H9 (cell line): ENCODE data around the gene PLXNC1. TPM values are rescaled to one million over a fixed set of nuclear protein-coding genes. Genes with fewer than 3 reads are reported as not detected.

Experiments
- DNase-seq: peaks from one replicate; pipeline ENCODE4 v3.0.0-alpha.2; 2017
- H2AFZ ChIP-seq: one replicate; pipeline ENCODE4 v1.6.1; 2013; ENCODE audit warnings: mild to moderate bottlenecking, low read length, control low read depth, moderate library complexity
- H2AK5ac ChIP-seq: 2 replicates; pipeline ENCODE4 v1.6.1; 2013; ENCODE audit warnings: low read length, control low read depth, mixed read lengths; ENCODE audit not compliant: insufficient read length
- H2BK120ac ChIP-seq: one replicate; pipeline ENCODE4 v1.6.1; 2013; ENCODE audit warnings: low read depth, mild to moderate bottlenecking, low read length, control low read depth, inconsistent platforms; ENCODE audit not compliant: poor library complexity, severe bottlenecking
- H2BK12ac ChIP-seq: 2 replicates; pipeline ENCODE4 v1.6.1; 2013; ENCODE audit warnings: low read length, control low read depth, mixed read lengths, low read depth; ENCODE audit not compliant: insufficient read length
- H2BK15ac ChIP-seq: 2 replicates; pipeline ENCODE4 v1.6.1; 2013; ENCODE audit warnings: low read depth, low read length, control low read depth
- H2BK20ac ChIP-seq: one replicate; pipeline ENCODE4 v1.6.1; 2013; ENCODE audit warnings: low read depth, mild to moderate bottlenecking, low read length, control low read depth, inconsistent platforms; ENCODE audit not compliant: poor library complexity, severe bottlenecking
- H2BK5ac ChIP-seq: 2 replicates; pipeline ENCODE4 v1.6.1; 2013; ENCODE audit warnings: low read length, control low read depth, mixed read lengths; ENCODE audit not compliant: insufficient read length
- H3K14ac ChIP-seq: 2 replicates; pipeline ENCODE4 v1.6.1; 2013; ENCODE audit warnings: low read length, control low read depth; ENCODE audit not compliant: insufficient read depth
- H3K18ac ChIP-seq: 2 replicates; pipeline ENCODE4 v1.6.1; 2013; ENCODE audit warnings: low read depth, mild to moderate bottlenecking, mixed read lengths, low read length, control low read depth; ENCODE audit not compliant: insufficient read length
- H3K23ac ChIP-seq: 2 replicates; pipeline ENCODE4 v1.6.1; 2013; ENCODE audit warnings: low read length, control low read depth, mixed read lengths, low read depth; ENCODE audit not compliant: insufficient read length
- H3K23me2 ChIP-seq: 2 replicates; pipeline ENCODE4 v1.6.1; 2013; ENCODE audit warnings: low read depth, mild to moderate bottlenecking, mixed read lengths, low read length, control low read depth; ENCODE audit not compliant: insufficient read length, poor library complexity, severe bottlenecking
- H3K27ac ChIP-seq: 2 replicates; pipeline ENCODE4 v1.5.1; 2013; ENCODE audit warnings: low read length, control low read depth, mixed read lengths, low read depth; ENCODE audit not compliant: insufficient read length
- H3K27me3 ChIP-seq: 2 replicates; pipeline ENCODE4 v1.6.1; 2013; ENCODE audit warnings: low read length, control low read depth, inconsistent platforms; ENCODE audit not compliant: insufficient read depth
- H3K4ac ChIP-seq: 2 replicates; pipeline ENCODE4 v1.6.1; 2013; ENCODE audit warnings: low read depth, mild to moderate bottlenecking, control low read depth, inconsistent platforms, low read length, moderate library complexity
- H3K4me1 ChIP-seq: 2 replicates; pipeline ENCODE4 v1.6.1; 2013; ENCODE audit warnings: low read length, control low read depth, inconsistent platforms; ENCODE audit not compliant: insufficient read depth
- H3K4me2 ChIP-seq: 2 replicates; pipeline ENCODE4 v1.6.1; 2013; ENCODE audit warnings: low read length, control low read depth, mixed read lengths; ENCODE audit not compliant: insufficient read length, insufficient read depth
- H3K56ac ChIP-seq: 2 replicates; pipeline ENCODE4 v1.6.1; 2013; ENCODE audit warnings: low read depth, mild to moderate bottlenecking, mixed read lengths, low read length, control low read depth; ENCODE audit not compliant: insufficient read length
- H3K79me1 ChIP-seq: 2 replicates; pipeline ENCODE4 v1.6.1; 2013; ENCODE audit warnings: low read depth, mild to moderate bottlenecking, moderate library complexity, low read length, control low read depth, inconsistent platforms; ENCODE audit not compliant: insufficient read depth, poor library complexity, severe bottlenecking
- H3K79me2 ChIP-seq: 2 replicates; pipeline ENCODE4 v1.6.1; 2013; ENCODE audit warnings: low read length, control low read depth, inconsistent platforms; ENCODE audit not compliant: insufficient read depth
- H3K9ac ChIP-seq: 2 replicates; pipeline ENCODE4 v1.6.1; 2013; ENCODE audit warnings: low read length, control low read depth, mixed read lengths; ENCODE audit not compliant: insufficient read length; ENCODE audit errors: extremely low read depth
- H3K9me3 ChIP-seq: one replicate; pipeline ENCODE4 v1.6.1; 2013; ENCODE audit warnings: low read depth, low read length, inconsistent platforms; ENCODE audit not compliant: control insufficient read depth
- H3T11ph ChIP-seq: one replicate; pipeline ENCODE4 v1.6.1; 2013; ENCODE audit warnings: mild to moderate bottlenecking, low read length, control low read depth, inconsistent platforms
- H4K20me1 ChIP-seq: one replicate; pipeline ENCODE4 v1.6.1; 2013; ENCODE audit not compliant: control insufficient read depth, insufficient read length, insufficient read depth
- H4K5ac ChIP-seq: 2 replicates; pipeline ENCODE4 v1.6.1; 2013; ENCODE audit warnings: low read depth, mild to moderate bottlenecking, mixed read lengths, low read length, control low read depth; ENCODE audit not compliant: insufficient read length
- H4K8ac ChIP-seq: replicated peaks from 2 replicates; pipeline ENCODE4 v1.6.1; 2013; ENCODE audit warnings: low read length, control low read depth, mixed read lengths, low read depth; ENCODE audit not compliant: insufficient read length
- H4K91ac ChIP-seq: 2 replicates; pipeline ENCODE4 v1.6.1; 2013; ENCODE audit warnings: low read depth, mild to moderate bottlenecking, moderate library complexity, mixed read lengths, low read length, control low read depth; ENCODE audit not compliant: insufficient read length
- H3K27ac Mint-ChIP-seq, 3 experiments: 2 replicates in 2 of 3; 3 replicates in 1 of 3; pipeline ENCODE4 v1.8.0; 2020 to 2021; ENCODE audit warnings: mixed read lengths in 3 of 3, mild to moderate bottlenecking in 1 of 3, moderate library complexity in 1 of 3
- H3K27me3 Mint-ChIP-seq: 2 replicates; pipeline ENCODE4 v1.8.0; 2021; ENCODE audit warnings: low read depth, mild to moderate bottlenecking, moderate library complexity, mixed read lengths
- H3K36me3 Mint-ChIP-seq, 3 experiments: 2 replicates in 2 of 3; 3 replicates in 1 of 3; pipeline ENCODE4 v1.8.0; 2020 to 2021; ENCODE audit warnings: low read depth in 3 of 3, mixed read lengths in 3 of 3; ENCODE audit not compliant: insufficient read depth in 1 of 3
- H3K4me1 Mint-ChIP-seq, 2 experiments: 2 replicates each; pipeline ENCODE4 v1.8.0; 2020; ENCODE audit warnings: mixed read lengths in 2 of 2
- H3K4me3 Mint-ChIP-seq, 2 experiments: 2 replicates in 1 of 2; 3 replicates in 1 of 2; pipeline ENCODE4 v1.8.0; 2020 to 2021; ENCODE audit warnings: mild to moderate bottlenecking in 2 of 2, mixed read lengths in 2 of 2, moderate library complexity in 1 of 2
- H3K9me3 Mint-ChIP-seq, 2 experiments: 2 replicates in 1 of 2; 3 replicates in 1 of 2; pipeline ENCODE4 v1.8.0; 2020; ENCODE audit warnings: mild to moderate bottlenecking in 2 of 2, mixed read lengths in 2 of 2, moderate library complexity in 1 of 2
- WGBS: extraction: QIAGEN DNeasy Blood & Tissue Kit; methylation state at CpG from one replicate; pipeline ENCODE4 v1.1.7; 2013; ENCODE audit warnings: missing lambda C conversion rate, low lambda C conversion rate, mixed read lengths; ENCODE audit not compliant: insufficient read length; ENCODE audit errors: extremely low coverage; 5-methylcytosine and 5-hydroxymethylcytosine counted together
- total RNA-seq: library from RNA; stranded (reverse); gene quantifications from 2 replicates; pipeline ENCODE4 v1.2.1, GENCODE V29; 2021
- TF ChIP-seq, protein P1 (sequence below): fragments of 200-600 bp; sonication (generic); conservative IDR thresholded peaks from 3 replicates; pipeline ENCODE4 v1.8.0; 2021; ENCODE audit warnings: antibody characterized with exemption, mild to moderate bottlenecking

PLXNC1 gene
- total RNA-seq, 1 experiment from 2014 or later: 1.2 TPM

DNA sequence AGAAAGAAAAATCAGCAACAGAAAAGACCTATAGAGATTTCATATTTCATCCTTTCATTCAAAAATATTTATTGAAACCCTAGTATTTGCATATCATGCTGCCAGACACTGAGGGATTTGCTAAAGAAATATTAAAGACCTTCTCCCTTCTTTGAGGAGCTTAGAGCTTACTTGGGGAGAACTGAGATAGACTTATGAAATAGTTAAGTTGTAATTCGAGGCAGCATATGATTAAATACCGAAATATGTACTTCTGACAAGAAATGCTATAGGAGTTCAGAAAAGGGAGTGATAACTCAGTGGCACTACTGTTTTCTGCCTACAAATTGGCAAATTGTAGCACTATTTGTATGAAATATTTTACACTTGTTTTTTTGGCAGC, 59.1 kb downstream of the PLXNC1 start:
- Histone ChIP-seq H3K4ac (no peak overlapping the region), H4K20me1 (no peaks in the 10 kb centered on the region), H4K5ac (no peak overlapping the region), H3K18ac (no peak overlapping the region), H3K9ac (no peak overlapping the region), H3K9me3 (no peaks in the 10 kb centered on the region), H4K8ac (no peak overlapping the region), H2BK120ac (no peak overlapping the region), H3K79me2 (no peaks in the 10 kb centered on the region), H4K91ac (no peak overlapping the region), H2BK15ac (no peak overlapping the region), H2BK12ac (no peak overlapping the region), H3K27me3 (no peaks in the 10 kb centered on the region), H2AK5ac (no peak overlapping the region), H3K27ac (no peak overlapping the region), H3K23me2 (no peaks in the 10 kb centered on the region), H3K56ac (no peak overlapping the region), H3K4me2 (no peak overlapping the region), H3K4me1 (peaks cover 7% of the 10 kb centered on the region; the same call in 1 of the 2 replicates), H3K23ac (no peak overlapping the region), H2BK20ac (no peak overlapping the region), H3K14ac (no peak overlapping the region), H3T11ph (no peak overlapping the region), H3K79me1 (no peaks in the 10 kb centered on the region), H2BK5ac (no peak overlapping the region), H2AFZ (no peak overlapping the region)
- H3K4me3 Mint-ChIP-seq: no peak overlapping the region
- TF ChIP-seq, protein P1, sequence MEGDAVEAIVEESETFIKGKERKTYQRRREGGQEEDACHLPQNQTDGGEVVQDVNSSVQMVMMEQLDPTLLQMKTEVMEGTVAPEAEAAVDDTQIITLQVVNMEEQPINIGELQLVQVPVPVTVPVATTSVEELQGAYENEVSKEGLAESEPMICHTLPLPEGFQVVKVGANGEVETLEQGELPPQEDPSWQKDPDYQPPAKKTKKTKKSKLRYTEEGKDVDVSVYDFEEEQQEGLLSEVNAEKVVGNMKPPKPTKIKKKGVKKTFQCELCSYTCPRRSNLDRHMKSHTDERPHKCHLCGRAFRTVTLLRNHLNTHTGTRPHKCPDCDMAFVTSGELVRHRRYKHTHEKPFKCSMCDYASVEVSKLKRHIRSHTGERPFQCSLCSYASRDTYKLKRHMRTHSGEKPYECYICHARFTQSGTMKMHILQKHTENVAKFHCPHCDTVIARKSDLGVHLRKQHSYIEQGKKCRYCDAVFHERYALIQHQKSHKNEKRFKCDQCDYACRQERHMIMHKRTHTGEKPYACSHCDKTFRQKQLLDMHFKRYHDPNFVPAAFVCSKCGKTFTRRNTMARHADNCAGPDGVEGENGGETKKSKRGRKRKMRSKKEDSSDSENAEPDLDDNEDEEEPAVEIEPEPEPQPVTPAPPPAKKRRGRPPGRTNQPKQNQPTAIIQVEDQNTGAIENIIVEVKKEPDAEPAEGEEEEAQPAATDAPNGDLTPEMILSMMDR: no peak
- H3K27me3 Mint-ChIP-seq: peaks cover 2% of the 10 kb centered on the region
- H3K36me3 Mint-ChIP-seq: peaks cover 0 to 17% (median 10%) of the 10 kb centered on the region in 3 experiments; a peak in 5 of 7 replicates
- H3K4me1 Mint-ChIP-seq: peaks cover 16 to 40% of the 10 kb centered on the region in 2 experiments
- H3K27ac Mint-ChIP-seq: no peak overlapping the region
- no peak for DNase-seq
- WGBS: no CpG with 5 or more reads among the region's 2 CpGs
- H3K9me3 Mint-ChIP-seq: peaks cover 3 to 7% of the 10 kb centered on the region in 2 experiments; a peak in 4 of 5 replicates
